ENCODE results near the gene ZSCAN31.
"Not testable (repeated sequence)": the region's sequence is repeated elsewhere in the genome, so short reads cannot be mapped to it uniquely, and the experiment has no call there.

Gene ZSCAN31

DNA sequence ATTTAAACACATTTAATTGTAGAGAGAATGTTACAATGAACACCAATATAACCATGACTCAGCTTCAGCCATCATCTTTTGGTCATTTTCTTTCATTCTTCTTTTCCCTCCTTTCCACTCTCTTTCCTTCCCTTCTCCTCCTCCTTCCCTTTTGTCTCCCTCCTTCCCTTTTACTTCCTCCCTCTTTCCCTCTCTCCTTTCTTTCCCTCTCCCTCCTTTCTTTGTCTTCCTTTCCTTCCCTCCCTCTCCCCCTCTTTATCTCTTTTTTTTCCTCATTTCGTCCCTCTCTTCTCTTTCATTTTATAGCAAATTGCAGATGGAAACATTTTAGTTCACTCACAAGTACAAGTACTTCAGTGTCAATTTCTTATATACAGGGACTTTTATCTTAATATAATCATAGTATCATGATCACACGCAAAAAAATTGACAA, 15.6 kb upstream of the ZSCAN31 start:
- no peak for FAIRE-seq

- FAIRE-seq, result no peak
These were observed 15.1 kb upstream of the ZSCAN31 start for GRCh38 chr6:28351087-28351486.

DNA sequence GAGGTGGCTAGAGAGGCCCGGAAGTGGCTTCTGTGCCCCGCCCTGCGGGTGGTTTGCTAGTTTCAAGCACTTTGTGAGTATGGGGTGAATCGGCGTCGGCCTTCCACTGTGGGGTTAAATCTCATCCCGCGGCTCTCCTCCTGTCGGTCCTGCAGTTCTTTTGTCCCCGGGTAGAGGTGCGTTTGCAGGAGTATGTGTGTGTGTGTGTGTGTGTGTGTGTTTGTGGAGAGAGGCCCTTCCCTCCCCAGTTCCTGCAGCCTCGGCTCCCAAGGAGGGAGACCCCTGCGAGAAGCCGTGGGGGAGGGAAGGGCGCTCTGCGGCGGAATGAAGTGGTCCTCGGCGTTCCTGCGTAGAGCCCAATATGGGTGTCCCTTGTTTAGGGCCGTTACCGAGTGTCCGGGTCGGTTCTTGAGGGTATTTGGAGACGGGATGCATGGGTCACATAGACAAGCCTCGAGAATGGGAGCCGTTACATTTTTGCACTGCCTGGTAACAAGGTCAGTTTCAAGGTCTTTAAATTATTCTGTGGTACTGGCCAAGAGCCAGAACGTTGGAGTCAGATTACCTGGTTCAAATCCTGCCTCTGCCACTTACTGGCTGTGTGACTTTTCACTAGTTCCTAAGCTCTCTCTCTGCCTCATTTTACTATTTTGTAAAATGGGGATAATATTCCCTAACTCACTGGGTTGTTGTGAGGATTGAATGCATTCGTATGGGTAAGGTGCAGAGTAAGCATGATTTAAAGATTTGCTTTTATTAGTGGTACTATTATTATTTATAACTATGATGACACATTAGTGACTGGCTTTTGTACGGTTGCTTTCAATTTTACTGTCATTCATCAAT, 14.2 kb upstream of the ZSCAN31 start, which contains the start of gene ZKSCAN3:
TSS of gene ZKSCAN3 (plus strand) at position 56 of the 846 bp plus-strand sequence. CDS start 9,640 bp downstream, outside the sequence.
- no peak for FAIRE-seq

DNA sequence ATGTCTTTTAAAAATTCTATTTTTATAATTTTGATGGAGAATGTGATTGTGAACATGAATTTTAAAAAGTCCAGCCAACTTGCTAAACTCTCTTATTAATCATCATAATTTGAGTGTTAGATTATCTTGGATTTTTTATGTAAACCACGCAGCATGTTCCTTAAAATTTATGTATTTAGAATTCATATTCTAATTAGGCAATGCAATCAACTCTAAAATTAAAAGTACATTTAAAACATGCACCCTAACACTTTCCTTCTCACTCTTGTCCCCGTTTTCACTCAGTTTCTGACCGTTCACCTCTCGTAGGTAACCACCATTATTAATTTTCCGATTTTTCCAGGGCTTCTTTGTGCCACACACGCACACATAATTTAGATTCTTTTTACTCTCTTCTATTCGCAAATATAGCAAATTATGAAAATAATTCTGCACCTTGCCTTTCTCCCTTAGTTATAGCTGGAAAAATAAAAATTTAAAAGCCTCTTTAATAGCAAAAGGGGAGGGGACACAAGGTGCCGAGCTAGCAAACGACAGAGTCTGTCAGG, 13.5 kb upstream of the ZSCAN31 start:
- peak; percentile 55 for FAIRE-seq

GRCh38 chr6:28347119-28347518, 11.2 kb upstream of the ZSCAN31 start:
- FAIRE-seq, result no peak

DNA sequence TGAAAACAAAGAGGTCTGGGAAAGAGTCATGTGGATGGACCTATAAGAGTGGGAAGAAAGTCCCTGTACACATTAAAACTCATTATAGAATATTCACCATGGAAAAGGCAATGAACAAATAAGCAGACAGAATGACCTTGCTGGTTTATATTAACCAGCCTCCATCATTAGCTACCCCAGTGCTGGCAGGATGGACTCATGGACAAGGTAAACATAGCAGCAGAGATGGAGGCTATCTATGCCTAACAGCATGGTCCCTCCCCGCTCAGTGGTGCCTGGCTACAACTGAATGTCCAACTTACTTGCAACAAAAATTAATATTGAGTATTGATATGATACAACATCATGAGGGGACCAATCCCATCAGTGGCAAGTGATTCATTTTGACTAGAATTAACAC, 9.3 kb upstream of the ZSCAN31 start:
- FAIRE-seq, result no peak

DNA sequence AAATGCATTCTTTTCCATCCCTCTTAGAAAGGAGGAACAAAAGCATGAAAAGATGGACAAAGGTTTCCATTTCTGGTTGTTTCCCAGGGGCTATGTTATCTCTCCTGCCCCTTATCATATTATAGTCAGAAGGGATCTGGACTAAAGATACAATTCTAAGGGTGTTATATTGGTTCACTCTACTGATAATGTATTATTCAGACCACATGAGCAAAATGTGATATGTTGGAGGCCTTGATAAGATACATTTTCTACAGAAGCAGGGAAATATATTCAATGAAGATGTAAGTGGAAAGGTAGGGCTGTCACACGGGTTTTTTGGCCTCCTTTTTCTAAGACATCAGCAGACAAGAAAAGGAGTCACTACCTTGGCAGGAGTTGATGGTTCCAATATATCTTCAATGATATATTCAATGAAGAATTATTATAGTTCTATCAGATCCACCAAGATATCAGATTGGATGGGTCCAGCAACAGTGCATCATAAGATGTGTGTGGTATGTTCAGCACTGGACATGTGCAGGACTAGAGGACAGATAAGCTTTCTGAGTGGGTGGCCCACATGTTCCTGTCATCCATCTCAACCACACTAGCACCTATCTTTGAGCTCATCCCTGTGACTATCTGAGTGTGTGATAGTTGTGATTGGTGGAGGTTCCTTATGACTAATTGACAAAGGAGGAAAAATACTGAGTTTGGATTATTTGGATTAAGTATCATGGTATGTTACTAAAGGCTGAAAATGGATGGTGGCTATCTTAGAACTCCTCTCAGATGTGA, 8.1 kb upstream of the ZSCAN31 start:
- FAIRE-seq, result no peak

DNA sequence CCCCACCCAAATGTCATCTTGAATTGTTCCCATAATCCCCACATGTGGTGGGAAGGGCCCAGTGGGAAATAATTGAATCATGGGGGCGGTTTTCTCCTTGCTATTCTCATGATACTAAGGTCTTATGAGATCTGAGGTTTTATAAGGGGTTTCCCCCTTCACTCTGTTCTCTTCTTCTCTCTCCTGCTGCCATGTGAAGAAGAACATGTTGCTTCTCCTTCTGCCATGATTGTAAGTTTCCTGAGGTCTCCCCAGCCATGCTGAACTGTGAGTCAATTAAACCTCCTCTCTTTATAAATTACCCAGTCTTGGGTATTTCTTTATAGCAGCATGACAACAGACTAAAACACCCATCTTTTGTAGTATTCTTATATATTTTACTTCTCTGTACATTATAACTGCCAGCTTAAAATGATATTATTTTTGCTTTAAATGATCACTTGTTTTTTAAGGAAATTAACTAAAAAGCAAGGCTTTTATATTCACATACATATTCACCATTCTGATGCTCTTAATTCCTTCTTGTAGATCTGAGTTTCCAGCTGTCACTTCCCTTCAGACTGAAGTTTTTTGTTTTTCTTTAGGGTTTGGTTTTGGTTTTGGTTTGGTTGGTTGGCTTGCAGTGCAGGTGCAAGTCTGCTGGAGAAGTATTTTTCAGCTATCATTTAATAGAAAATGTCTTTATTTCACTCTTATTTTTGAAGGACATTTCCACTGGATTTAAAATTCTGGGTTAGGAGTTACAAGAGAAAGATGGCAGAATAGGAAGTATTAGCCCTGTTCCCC, 4.6 kb upstream of the ZSCAN31 start:
- FAIRE-seq, result no peak

- no peak for FAIRE-seq
These were observed 1.2 kb upstream of the ZSCAN31 start for GRCh38 chr6:28337121-28337520.

- no peak for FAIRE-seq
These were observed 554 bp upstream of the ZSCAN31 start for GRCh38 chr6:28336284-28337120.

DNA sequence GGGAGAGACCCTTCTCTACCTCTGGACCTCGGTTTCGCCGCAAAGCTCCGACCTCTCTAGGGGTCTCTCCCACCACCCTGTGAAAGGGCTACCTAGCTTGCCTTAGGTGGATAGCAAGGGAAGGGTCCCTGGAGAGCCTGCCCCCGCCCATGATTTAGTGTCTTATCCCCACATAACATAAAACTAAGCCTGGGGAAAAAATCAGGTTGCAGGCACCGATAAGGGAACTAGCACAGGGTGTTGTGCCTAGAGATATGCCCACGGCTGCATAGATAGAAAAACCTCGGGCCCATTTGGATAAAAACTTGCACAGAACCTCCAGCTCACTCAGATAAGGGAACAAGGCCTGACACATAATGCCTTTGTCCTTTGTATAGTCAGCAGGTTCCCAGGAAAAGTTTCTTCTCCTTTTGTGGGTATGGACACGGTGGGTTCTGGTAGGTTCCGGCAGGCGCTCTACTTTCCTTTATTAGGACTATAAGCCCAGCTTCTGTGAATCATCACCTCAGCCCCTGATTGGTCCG, 846 bp downstream of the ZSCAN31 start:
- FAIRE-seq, result no peak

GRCh38 chr6:28334286-28335039, 1.5 kb downstream of the ZSCAN31 start:
- FAIRE-seq, result no peak

DNA sequence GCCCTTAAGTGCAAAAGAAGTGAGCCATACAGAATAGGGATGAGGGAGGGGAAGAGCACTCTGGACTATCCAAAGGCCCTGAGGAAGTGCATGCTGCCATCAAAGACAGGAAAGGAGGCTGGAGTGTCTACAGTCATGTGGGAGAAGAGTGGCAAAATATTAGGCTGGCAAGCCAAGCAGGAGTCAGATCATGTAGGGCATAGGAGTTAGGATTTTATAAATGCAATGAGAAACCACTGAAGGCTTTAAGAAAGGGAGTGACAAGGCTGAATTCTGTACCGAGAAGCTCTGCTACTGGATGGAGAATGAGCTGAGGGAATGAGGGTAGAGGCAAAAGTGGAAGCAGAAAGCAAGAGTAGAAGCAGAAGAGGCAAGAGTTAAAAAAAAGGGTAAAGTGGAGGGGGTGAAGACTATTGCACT, 2.3 kb downstream of the ZSCAN31 start:
- FAIRE-seq, result no peak

- FAIRE-seq, result no peak
These were observed 2.9 kb downstream of the ZSCAN31 start for GRCh38 chr6:28333047-28333446.

GRCh38 chr6:28330041-28330440, 5.9 kb downstream of the ZSCAN31 start:
- no peak for FAIRE-seq

- FAIRE-seq, result no peak
These were observed 9.5 kb downstream of the ZSCAN31 start for GRCh38 chr6:28326371-28326948.

- FAIRE-seq, result no peak
These were observed 12.0 kb downstream of the ZSCAN31 start for GRCh38 chr6:28323813-28324424.

- no peak for FAIRE-seq
These were observed 13.3 kb downstream of the ZSCAN31 start for GRCh38 chr6:28322661-28323060.

DNA sequence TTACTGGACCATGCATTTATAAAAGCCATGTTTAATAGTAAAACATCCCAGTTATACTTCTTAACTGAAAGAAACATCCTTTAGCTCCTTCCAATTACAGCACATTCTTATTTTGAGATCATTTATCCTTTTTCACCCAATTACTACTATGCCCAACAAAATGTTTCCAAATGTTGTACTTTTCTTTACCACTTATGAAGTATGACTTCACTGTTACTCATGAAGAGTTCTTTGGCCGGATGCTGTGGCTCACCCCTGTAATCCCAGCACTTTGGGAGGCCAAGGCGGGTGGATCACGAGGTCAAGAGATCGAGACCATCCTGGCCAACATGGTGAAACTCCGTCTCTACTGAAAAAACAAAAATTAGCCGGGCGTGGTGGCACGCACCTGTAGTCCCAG, 18.1 kb downstream of the ZSCAN31 start:
- FAIRE-seq, result not testable (repeated sequence)

- FAIRE-seq, result no peak
These were observed 20.3 kb downstream of the ZSCAN31 start for GRCh38 chr6:28315628-28316027.
